NB4 (cell line): ENCODE measurements around the gene PLPP3.
A peak's percentile ranks its signal among the peaks of the same experiment; 100 is the strongest.

Experiments used
- DNase-seq: peaks from one replicate; pipeline ENCODE4 v3.0.0; 2010; ENCODE audit warnings: low read depth
- H3K4me3 ChIP-seq: one replicate; pipeline ENCODE4 v1.5.1; 2011; ENCODE audit warnings: mild to moderate bottlenecking, low read depth, low read length, moderate library complexity
- CTCF ChIP-seq: IDR thresholded peaks from one replicate; pipeline ENCODE4 v1.5.1; 2012; ENCODE audit warnings: low read depth, low read length
- MAX ChIP-seq: IDR thresholded peaks from 2 replicates; pipeline ENCODE4 v1.6.1; 2011; ENCODE audit warnings: low read depth, low read length
- MYC ChIP-seq: IDR thresholded peaks from 2 replicates; pipeline ENCODE4 v1.6.1; 2011; ENCODE audit warnings: low read depth, low read length
- POLR2A ChIP-seq: IDR thresholded peaks from 2 replicates; pipeline ENCODE4 v1.6.1; 2011; ENCODE audit warnings: mild to moderate bottlenecking; ENCODE audit not compliant: insufficient read length; ENCODE audit errors: extremely low read depth

The PLPP3 gene

GRCh38 chr1:56531624-56532349 is 47.6 kb downstream of the PLPP3 start:
- TF ChIP-seq CTCF (no peak), MYC (no peak), MAX (no peak)
- DNase-seq: no peak
- H3K4me3 ChIP-seq: no peak overlapping the region

- H3K4me3 ChIP-seq: no peak overlapping the region
- no peak for DNase-seq
- TF ChIP-seq CTCF (no peak), MAX (no peak), POLR2A (no peak)
These were observed 49.6 kb downstream of the PLPP3 start for GRCh38 chr1:56529801-56530200.

GRCh38 chr1:56527548-56528302 is 51.6 kb downstream of the PLPP3 start:
- DNase-seq: no peak
- H3K4me3 ChIP-seq: no peak overlapping the region
- TF ChIP-seq CTCF: no peak
- TF ChIP-seq POLR2A: no peak
- no peak for TF ChIP-seq MYC
- TF ChIP-seq MAX: no peak

- H3K4me3 ChIP-seq: no peak overlapping the region
- no peak for TF ChIP-seq POLR2A
- no peak for TF ChIP-seq CTCF
- TF ChIP-seq MYC: no peak
- TF ChIP-seq MAX: no peak
- DNase-seq: no peak
These were observed 52.7 kb downstream of the PLPP3 start for GRCh38 chr1:56526571-56527174.

- DNase-seq: peak; percentile 86
- TF ChIP-seq MAX (peak; percentile 79), CTCF (no peak), POLR2A (no peak), MYC (peak; percentile 87)
- no peak overlapping the region for H3K4me3 ChIP-seq
These were observed 53.8 kb downstream of the PLPP3 start for GRCh38 chr1:56525489-56526041.
